Ramos (cell line): ENCODE measurements around the gene GK.

Source experiments
- in situ Hi-C: fragments of 300-500 bp; cut with MboI; formaldehyde crosslinking; loops from one replicate; pipeline ENCODE4 v1.14.3; 2022; ENCODE audit warnings: low sequenced_read_pairs; ENCODE audit not compliant: unreplicated experiment

GK gene

GRCh38 chrX:30653415-30654131 lies at the start of gene GK:
Gene GK, plus strand, starts transcription at chrX:30653423. Its CDS starts 115 bp downstream, at chrX:30653538.
- in situ Hi-C loops, result no loop called here

- in situ Hi-C loops, result no loop called here
These were observed 46.1 kb upstream of the GK start for GRCh38 chrX:30607155-30607554.

GRCh38 chrX:30610026-30610425 lies 43.2 kb upstream of the GK start:
- in situ Hi-C loops, result no loop called here

- in situ Hi-C loops, result no loop called here
These were observed 41.0 kb upstream of the GK start for GRCh38 chrX:30612250-30612655.

- in situ Hi-C loops, result no loop called here
These were observed 39.5 kb upstream of the GK start for GRCh38 chrX:30613721-30614120.

GRCh38 chrX:30615229-30615628 lies 38.0 kb upstream of the GK start:
- in situ Hi-C loops, result no loop called here

GRCh38 chrX:30618160-30618765 lies 35.0 kb upstream of the GK start:
- in situ Hi-C loops, result no loop called here

GRCh38 chrX:30620125-30620524 lies 33.1 kb upstream of the GK start:
- in situ Hi-C loops, result no loop called here

- in situ Hi-C loops, result no loop called here
These were observed 32.1 kb upstream of the GK start for GRCh38 chrX:30620980-30621618.

- in situ Hi-C loops, result no loop called here
These were observed 30.9 kb upstream of the GK start for GRCh38 chrX:30622361-30622760.

GRCh38 chrX:30626402-30626801 lies 26.8 kb upstream of the GK start:
- in situ Hi-C loops, result no loop called here

GRCh38 chrX:30627818-30628652 lies 25.2 kb upstream of the GK start:
- in situ Hi-C loops, result no loop called here

GRCh38 chrX:30634070-30634469 lies 19.2 kb upstream of the GK start:
- in situ Hi-C loops, result loop anchor here (10.0 kb wide), 1 partner anchor 81 kb away; no protein-coding TSS in a partner anchor

GRCh38 chrX:30635630-30636029 lies 17.6 kb upstream of the GK start:
- in situ Hi-C loops, result loop anchor here (10.0 kb wide), 1 partner anchor 79 kb away; no protein-coding TSS in a partner anchor

GRCh38 chrX:30637874-30638815 lies 15.1 kb upstream of the GK start:
- in situ Hi-C loops, result loop anchor here (10.0 kb wide), 1 partner anchor 77 kb away; no protein-coding TSS in a partner anchor

- in situ Hi-C loops, result loop anchor here (10.0 kb wide), 1 partner anchor 75 kb away; no protein-coding TSS in a partner anchor
These were observed 13.5 kb upstream of the GK start for GRCh38 chrX:30639702-30640101.

GRCh38 chrX:30642642-30643041 lies 10.6 kb upstream of the GK start:
- in situ Hi-C loops, result no loop called here

- in situ Hi-C loops, result no loop called here
These were observed 9.9 kb upstream of the GK start for GRCh38 chrX:30643313-30643821.

GRCh38 chrX:30649859-30650258 lies 3.4 kb upstream of the GK start:
- in situ Hi-C loops, result no loop called here
